GM18502 (cell line): ENCODE measurements around the gene YDJC.
"Not testable (repeated sequence)": the region's sequence is repeated elsewhere in the genome, so short reads cannot be mapped to it uniquely, and the experiment has no call there.

ENCODE experiments used
- ATAC-seq: cut with Tn5 transposase; IDR thresholded peaks from one replicate; pipeline ENCODE4 v1.9.1; 2021; ENCODE audit warnings: mild to moderate bottlenecking; ENCODE audit not compliant: unreplicated experiment, poor library complexity

The YDJC gene

GRCh38 chr22:21611210-21611977 lies 18.4 kb downstream of the YDJC start:
- ATAC-seq, result no peak

DNA sequence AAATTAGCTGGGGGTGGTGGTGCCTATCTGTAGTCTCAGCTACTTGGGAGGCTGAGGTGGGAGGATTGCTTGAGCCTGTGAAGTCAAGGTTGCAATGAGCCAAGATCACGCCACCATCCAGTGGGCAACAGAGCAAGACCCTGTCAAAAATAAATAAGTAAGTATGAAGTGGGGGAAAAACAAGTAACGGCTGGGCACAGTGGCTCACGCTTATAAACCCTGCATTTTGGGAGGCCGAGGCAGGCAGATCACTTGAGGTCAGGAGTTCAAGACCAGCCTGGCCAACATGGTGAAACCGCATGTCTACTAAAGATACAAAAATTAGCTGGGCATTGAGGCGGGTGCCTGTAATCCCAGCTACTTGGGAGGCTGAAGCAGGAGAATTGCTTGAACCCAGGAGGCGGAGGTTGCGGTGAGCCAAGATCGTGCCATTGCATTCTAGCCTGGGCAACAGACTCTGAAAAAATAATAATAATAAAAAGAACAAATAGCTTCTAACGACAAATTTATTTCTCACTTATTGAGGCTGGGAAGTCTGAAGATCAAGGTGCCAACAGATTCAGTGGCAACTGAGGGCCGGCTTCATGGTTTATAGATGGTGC lies 20.2 kb downstream of the YDJC start:
- ATAC-seq, result not testable (repeated sequence)

DNA sequence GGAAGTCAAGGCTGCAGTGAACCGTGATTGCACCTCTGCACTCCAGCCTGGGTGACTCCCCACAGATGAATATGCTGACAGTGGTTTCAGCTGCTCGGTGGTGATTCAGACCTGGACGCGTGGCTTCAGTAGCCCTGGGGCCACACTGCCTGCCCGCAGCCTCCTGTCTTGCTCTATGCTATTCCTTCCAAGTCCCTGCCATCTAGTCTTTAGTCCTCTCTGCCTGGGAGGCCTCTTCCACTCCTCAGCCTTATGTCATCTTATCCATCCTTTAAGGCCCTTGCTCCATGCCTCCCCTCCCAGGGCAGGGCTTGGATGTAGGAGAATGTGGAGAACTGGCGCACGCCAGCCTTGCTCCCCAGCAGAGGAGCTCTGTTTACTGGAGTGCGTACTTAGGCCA lies 23.0 kb downstream of the YDJC start:
- ATAC-seq, result no peak

- ATAC-seq, result no peak
Observed at GRCh38 chr22:21605887-21606564, 23.8 kb downstream of the YDJC start.

GRCh38 chr22:21603973-21604372 lies 25.8 kb downstream of the YDJC start:
- no peak for ATAC-seq

GRCh38 chr22:21602579-21602978 lies 27.2 kb downstream of the YDJC start:
- no peak for ATAC-seq

DNA sequence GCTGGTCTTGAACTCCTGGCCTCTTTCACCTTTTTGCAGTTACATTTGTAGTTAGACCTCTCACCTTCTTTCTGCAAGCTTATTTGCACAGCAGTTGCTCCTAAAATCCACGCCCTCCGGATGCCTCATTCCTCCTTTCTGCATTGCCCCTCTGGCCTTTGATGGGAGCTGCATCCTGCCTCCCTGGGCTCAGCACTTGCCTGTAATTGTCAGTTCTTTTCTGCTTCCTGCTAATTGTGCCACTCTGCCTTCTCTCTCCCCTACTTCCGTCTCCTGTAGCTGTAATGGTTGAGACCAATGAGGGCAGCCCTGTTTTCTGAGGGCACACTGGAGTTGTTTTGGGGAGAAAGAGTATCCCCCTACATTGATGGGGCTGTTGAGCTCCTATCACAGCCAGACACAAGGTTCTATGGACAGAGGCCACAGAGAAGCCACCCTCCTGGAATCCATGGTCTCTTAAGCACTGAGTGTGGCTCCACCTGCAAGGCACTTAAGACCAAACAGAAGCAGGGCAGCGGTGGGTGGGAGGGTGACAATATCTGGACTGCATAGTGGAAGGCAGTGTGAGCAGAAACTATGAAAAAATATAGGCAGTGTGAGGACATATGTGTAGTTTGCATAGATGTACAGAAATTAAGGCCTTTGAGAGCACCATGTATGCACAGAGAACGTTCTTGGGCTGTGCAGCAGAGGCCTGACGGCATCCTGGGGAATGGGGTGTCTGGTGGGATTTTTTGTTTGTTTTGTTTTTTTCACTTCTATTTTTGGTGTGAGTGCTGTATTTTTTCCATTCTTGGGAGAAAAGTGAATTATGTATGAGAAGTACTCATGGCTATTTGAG lies 30.5 kb downstream of the YDJC start:
- ATAC-seq, result no peak

DNA sequence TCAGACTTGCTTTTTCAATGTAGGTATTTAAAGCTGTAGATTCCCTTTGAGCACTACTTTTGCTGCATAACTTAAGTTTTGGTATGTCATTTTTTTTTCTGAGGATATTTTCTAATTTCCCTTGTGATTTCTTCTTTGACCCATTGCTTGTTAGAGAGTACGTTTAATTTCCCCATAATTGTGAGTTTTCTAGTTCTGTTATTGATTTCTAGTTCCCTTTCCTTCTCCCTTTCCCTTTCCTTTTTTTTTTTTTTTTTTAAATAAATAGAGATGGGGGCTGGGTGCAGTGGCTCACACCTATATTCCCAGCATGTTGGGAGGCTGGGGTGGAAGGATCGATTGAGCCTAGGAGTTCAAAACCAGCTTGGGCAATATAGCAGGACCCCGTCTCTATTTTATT lies 31.5 kb downstream of the YDJC start:
- no peak for ATAC-seq

- ATAC-seq, result not testable (repeated sequence)
Observed at GRCh38 chr22:21596356-21597135, 33.3 kb downstream of the YDJC start.

DNA sequence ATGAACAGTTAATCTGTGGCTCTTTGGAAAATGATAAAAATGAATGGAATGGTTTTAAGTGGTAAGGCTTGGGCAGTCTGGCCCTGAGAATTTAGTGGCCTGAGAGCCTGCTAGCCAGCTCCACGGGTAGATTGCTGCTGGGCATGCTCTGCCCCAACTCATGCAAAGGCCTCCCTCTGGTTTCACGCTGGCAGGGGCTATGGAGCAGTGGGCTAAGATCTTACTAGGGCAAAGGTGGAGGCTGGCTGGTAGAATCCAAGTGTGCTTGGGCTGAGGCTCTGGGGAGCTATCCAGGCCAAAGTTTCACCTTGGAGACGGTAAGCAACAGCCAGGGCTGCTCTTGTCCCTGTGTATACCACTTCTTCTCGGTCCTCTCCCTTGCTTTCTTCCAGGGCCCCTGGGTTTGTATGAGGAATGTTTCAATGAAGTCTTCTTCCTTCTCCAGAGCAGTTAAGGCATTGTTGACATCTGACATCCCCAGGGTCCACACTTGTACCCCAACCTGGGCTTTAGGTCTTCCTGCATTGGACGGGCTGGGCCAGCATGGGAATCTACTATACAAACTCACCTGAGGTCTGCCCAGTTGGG lies 34.9 kb downstream of the YDJC start:
- no peak for ATAC-seq

GRCh38 chr22:21593406-21594232 lies 36.2 kb downstream of the YDJC start:
- no peak for ATAC-seq

DNA sequence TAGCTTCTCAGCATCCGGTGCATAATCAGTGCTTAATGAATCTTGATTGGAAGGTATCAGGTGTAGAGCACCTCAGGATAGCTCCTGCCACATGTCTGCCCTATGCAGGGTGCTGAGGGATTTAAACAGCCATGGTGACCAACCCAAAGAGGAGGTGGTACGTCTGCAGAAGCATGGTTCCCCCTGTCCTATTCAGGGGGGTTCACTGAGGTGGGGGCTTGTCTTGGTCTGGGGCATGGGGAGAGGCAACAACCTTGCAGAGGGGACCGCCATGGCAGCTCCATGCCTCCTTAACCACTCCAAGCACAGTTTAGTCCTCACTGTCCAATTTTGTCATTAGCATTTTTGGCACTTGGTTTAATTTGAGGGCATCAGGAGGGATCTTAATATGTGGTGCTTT lies 37.4 kb downstream of the YDJC start:
- ATAC-seq, result no peak

GRCh38 chr22:21591695-21592094 lies 38.1 kb downstream of the YDJC start:
- ATAC-seq, result no peak

GRCh38 chr22:21590809-21591641 lies 38.8 kb downstream of the YDJC start:
- no peak for ATAC-seq

DNA sequence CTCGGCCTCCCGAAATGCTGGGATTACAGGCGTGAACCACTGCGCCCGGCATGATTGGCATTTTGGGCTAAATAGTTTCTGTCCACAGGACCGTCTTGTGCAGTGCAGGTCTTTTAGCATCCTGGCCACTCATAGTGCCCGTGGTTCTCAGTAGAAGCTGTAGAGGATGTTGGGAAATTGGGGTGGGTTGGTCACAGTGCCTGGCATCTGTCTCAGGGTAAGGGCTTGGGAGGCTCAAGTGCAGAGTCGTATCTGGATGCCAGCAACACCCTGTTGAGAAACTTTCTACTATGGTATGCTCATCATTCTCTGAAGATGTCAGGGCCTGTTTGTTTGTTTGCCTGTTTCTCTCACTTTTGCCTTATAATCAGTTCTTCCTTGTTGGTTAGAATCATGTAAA lies 40.4 kb downstream of the YDJC start:
- ATAC-seq, result no peak

DNA sequence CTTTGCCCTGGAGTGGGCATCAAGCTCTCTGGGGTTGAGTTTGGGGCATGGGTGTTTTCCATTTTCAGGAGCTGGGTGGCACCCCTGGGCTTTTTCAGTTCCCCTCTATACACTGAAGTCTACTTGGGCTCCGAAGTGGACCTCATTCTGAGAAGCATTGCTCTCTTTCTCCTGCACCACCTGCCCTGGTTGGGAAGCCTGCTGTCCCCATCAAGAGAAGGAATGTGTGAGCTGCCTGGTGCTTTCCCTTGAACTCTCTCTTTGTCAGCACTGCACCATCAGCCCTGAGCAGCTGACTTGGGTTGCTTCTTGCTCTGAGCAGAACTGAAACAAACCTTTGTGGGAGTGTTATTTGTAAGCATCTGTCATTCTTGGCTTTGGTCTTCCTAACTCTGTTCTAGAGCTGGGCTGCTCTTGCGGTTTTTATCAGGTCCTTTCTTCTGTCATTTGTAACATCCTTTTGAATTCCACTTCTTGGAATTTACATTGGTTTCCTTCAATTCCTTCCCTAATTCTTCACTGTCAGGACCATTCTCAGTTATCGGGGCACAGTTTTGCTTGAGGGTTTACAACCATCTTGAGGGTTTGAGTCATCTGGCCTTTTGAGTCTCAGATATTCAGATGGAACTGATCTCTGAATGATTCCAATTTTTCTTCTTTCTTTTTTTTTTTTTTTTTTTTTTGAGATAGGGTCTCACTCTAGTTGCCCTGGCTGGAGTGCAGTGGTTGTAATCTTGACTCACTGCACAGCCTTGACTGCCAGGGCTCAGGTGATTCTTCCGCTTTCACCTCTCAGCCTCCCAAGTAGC lies 41.8 kb downstream of the YDJC start:
- peak; percentile 85 for ATAC-seq

DNA sequence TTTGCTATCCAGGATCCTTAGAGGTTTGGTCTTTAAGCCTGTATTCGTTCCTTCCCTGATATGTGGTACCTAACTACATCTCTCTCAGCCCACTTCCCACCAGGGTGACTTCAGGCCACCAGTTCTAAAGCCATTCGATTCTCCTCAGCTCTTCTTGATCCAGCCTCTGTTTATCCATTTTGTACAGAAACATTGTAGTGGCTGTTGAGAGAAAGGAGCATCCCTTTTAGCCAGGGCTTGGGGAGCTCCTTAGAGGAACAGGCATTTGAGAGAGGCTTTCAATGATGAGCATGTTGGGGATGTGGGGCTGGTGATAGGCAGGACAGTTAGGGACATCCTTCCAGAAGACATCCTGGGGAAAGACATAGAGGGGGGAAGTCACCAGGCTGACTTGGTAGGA lies 44.4 kb downstream of the YDJC start:
- ATAC-seq, result no peak
